Dermis blood vessel endothelial cell (primary cell): Measurements from ENCODE around the gene SCD. TPM values are rescaled to one million over a fixed set of nuclear protein-coding genes. Genes with fewer than 3 reads are reported as not detected.

Experiments used
- DNase-seq: peaks from one replicate; pipeline ENCODE4 v3.0.0; 2010
- total RNA-seq: library from RNA; depleted of rRNA; stranded (reverse); fragments of >200 nt; gene quantifications from 2 replicates; pipeline ENCODE4 v1.2.3, GENCODE V29; 2014

SCD gene
- total RNA-seq, 1 donor from 2014 or later: 62.3 TPM

DNA sequence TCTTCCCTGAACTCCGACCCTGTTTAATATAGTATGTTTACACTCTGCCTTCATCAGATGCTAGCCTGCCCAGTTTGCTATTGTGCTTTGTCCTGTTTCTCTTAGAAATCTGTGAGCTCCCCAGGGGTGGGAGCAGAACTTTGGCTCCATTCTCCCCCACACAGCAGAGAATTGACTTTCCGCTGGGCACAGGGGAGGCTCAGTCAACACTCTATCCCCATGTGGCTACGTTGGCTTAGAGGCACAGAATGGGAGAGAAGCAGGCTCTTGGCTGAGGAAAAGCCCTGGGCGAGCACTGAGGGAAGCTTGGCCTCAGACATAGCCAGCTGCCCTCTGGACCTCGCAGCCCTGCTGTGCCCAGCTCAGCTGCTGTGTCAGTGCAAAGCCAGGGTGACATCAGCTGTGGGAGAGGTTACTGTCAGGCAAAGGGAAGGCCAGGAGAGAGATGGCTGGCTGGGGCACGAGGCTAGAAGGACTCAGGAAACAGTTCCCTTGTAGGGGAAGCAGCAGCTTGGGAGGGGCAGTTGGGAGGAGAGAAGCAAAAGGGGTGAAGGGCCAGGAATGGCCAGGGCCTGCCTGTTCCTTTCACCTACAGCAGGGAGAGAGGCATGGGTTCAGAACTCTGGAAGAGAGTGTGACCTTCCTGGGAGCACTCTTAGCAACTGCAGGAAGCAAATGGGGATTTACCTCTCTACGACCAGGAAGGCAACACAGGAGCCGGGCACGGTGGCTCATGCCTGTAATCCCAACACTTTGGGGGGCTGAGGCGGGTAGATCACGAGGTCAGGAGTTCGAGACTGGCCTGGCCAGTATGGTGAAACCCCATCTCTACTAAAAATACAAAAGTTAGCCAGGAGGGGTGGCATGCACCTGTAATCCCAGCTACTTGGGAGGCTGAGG, 5.8 kb upstream of the SCD start:
- DNase-seq: no peak

GRCh38 chr10:100341953-100342626, 4.9 kb upstream of the SCD start:
- DNase-seq: peak; percentile 80

- DNase-seq: no peak
Measured at GRCh38 chr10:100342627-100342972, 4.4 kb upstream of the SCD start.

DNA sequence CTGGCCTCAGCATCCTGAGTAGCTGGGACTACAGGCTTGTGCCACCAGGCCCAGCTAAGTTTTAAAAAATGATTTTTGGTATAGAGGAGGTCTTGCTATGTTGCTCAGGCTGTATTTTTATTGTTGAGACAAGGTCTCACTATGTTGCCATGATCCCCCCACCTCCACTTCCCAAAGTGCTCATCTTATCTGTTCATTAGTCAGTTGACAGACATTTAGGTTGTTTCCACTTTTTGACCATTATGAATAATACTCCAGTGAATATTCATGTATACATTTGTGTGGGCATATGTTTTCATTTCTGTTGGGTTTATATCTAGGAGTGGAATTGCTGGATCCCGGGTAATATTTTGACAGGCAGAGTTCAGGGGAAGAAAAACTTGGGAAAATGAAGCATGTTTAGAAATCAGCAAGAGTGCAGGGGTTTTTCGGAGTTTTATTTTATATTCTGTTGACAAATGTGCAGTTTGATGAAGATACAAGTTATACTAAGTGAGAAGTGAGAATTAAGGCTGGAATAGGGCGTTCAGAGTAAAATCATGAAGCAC, 2.7 kb upstream of the SCD start:
- no peak for DNase-seq

- peak; percentile 28 for DNase-seq
Measured at GRCh38 chr10:100345570-100346330, 1.3 kb upstream of the SCD start.

DNA sequence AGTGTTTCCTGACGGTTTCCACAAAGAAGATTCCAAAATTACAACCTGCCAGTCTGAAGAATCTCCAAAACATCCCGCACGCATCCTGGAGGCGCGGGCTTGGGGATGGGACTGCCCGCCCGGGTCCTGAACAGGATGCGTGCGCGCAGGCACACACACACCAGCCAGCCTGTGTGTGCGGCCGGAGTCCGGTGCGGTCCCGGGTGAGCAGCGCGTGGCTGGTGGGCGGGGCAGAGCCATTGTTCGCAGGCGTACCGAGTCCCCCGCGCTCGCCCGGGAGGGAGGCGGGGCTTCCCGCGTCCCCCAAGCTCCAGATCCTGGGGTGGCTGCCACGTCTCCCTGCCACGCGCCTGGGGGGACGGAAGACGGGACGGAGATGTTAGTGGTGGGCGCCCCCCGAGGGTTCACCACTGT, 675 bp upstream of the SCD start:
- peak; percentile 85 for DNase-seq

GRCh38 chr10:100347568-100348195, 649 bp downstream of the SCD start:
- peak; percentile 36 for DNase-seq

DNA sequence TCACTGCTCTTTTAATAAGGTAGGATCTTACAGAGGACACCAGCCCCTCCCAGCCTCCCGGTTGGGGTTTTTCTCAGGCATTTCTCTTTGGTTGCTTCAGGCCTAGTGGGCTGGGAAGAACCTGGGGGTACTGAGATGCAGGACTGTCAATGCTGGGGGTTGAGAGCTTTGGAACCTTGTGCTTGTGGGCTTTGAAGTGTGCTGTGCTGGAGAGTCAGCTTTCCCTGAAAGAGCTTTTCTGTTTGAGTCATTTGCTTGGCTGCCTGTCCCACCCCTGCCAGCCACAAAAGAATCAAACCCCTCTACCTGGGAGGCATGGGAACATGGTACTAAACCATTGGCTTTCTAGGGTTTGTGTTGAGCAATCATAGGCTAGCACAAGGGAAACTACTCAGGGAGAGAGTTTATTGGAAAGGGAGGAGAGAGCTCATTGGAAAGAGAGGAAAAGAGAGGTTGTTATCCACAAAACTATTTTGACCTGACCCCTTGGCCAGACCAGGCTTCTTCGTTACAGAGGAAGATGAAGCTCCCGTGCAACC, 1.4 kb downstream of the SCD start:
- DNase-seq: no peak

DNA sequence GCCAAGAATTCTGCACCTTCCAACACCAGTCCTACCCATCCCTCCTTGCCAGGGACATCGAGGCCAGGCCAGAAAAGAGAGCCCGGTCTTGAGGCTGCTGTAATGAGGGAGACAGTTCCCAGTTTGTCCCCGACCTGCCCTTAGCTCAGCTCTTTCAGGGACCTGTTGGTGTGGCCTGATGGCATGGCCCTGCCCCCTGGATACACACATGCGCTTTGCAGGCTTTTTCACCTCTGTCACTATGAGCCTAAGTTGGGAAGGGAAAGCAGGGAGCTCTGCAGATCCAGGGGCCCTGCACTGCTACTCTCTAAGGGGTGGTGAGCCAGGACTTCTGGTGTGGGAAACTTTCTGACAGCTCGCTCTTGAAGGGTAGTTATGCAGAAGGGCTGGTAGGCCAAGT, 2.1 kb downstream of the SCD start:
- DNase-seq: no peak

DNA sequence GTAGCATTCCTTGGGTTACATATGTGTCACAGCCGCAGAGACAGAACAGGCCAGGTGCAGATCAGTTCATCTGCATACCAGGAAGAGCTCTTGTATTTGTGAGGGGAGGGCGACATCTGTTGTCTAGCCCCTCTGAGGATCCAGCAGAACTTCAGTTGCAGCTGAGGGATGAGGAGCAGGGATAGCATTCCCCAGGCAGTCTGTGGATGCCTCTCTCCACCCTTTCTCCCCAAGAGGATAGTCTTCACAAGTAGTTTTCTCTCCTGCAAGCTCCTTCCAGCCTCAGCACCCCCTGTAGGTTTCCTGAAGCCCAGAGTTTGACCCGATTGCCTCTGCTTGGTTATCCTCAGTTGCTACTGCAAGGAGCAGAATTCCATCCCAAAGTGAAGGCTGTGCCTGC, 2.6 kb downstream of the SCD start:
- DNase-seq: no peak

- DNase-seq: no peak
Measured at GRCh38 chr10:100350914-100351485, 4.0 kb downstream of the SCD start.

DNA sequence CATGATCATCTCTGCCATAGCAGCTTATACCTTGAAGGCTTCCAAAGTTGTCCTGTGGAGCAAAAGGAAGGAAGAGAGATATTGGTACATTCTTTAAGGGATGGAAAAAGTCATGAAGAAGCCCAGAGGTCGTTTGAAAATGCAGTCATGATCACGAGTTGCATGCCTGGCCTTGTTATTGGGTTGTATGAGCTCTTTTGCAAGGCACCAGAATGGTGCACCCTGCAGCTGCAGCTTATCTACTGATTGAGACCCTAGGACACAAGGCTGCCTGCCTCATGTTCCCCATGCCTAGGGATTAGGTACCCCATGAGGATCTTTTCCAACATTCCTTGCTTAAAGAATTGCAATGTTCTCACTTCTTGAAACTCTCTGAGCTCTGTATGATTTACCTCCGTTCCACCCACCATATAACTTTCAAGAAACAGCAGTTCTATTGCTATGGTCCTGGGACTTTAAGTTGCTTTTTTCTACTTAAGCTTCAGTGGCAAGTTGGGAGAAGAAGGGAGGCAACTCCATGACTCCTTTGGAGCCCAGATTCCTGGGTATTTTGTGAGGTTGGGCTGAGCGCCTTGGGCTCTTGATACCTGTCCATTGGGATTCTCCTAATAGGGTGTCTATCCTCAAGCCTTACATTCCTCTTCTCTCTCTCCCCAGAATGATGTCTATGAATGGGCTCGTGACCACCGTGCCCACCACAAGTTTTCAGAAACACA, 6.9 kb downstream of the SCD start:
- no peak for DNase-seq

DNA sequence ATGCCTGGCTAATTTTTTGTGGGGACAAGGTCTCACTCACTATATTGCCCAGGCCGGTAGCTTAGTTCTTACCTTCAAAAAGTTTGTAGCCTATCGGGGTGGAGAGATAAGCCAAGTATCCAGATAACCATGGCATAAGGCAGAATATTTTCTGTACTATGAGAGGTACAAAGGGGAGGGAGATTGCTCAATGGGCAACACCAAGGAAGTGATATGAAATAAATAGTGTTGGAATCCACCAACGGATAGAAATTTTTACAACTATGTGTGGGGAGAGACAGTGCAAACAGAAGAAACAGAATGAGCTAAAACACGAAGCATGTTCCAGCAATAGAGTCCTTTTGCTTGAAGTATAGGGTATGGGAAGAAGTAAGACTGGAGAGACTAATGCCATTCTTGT, 8.1 kb downstream of the SCD start:
- DNase-seq: no peak

GRCh38 chr10:100356067-100357017, 9.3 kb downstream of the SCD start:
- DNase-seq: no peak

GRCh38 chr10:100357059-100357858, 10.2 kb downstream of the SCD start:
- DNase-seq: no peak

DNA sequence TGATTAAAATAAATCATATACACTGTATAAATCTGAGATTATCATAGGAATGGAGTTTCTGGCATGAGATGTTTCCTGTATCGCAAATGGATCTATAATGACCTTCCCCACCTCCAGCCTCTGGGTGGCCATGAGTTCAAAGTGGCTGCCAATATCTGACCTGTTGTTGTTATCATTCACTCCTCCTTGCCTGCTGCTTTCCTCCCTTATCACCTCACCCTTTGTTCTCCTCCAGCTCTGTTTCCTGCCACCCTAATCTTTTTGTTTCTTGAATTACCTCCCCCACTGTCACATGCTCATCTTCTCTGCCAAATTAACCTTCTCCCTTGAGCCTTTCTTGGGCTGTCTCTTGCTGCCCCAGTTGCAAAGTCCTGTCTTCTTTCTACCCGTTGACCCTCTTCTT, 12.0 kb downstream of the SCD start:
- peak; percentile 64 for DNase-seq

- DNase-seq: no peak
Measured at GRCh38 chr10:100359529-100360150, 12.6 kb downstream of the SCD start.

DNA sequence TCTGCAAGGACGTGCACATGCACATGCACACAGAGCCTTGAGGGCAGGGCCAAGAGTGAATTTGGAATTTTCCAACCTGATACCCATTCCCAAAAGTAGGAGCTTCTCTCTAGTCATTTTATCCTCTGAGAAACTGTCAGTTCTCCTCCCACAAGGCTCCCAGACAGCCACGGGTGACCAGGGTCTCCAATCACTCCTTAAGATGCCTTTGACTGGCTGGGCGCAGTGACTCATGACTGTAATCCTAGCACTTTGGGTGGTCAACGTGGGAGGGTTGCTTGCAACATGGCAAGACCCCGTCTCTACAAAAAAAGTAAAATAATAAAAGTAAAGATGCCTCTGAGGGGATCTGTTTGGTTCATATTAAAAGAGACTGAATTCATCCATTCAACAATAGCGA, 13.2 kb downstream of the SCD start:
- DNase-seq: no peak
